ENCODE measurements around the gene PLEKHG1.

Gene PLEKHG1

GRCh38 chr6:150599199-150600009, at the start of gene PLEKHG1:
TSS of gene PLEKHG1 (plus strand) at chr6:150599885. CDS start at chr6:150733682, 133,797 bp downstream.
- Histone ChIP-seq H3K27ac (ENCODE audit: low read length) (no peak within 1 kb of the TSS), H3K36me3 (ENCODE audit: insufficient read depth, low read depth, low read length) (no peaks in the 10 kb centered on the region), H3K9ac (ENCODE audit: low read depth, low read length) (peak within 1 kb of the TSS; percentile 1; the same call in 1 of the 2 replicates), H3K4me1 (ENCODE audit: insufficient read depth, low read length) (no peaks in the 10 kb centered on the region; the same call in 1 of the 2 replicates), H3K4me3 (ENCODE audit: low read length) (peak within 1 kb of the TSS; percentile 63; the same call in 1 of the 2 replicates), H3K27me3 (ENCODE audit: insufficient read depth, low read length) (peaks cover 56% of the 10 kb centered on the region), H3K9me3 (ENCODE audit: insufficient read depth, low read depth, low read length) (no peaks in the 10 kb centered on the region)

GRCh38 chr6:150550244-150550643, 49.4 kb upstream of the PLEKHG1 start:
- Histone ChIP-seq H3K4me3 (ENCODE audit: low read length) (no peak overlapping the region), H3K36me3 (ENCODE audit: insufficient read depth, low read depth, low read length) (no peaks in the 10 kb centered on the region), H3K4me1 (ENCODE audit: insufficient read depth, low read length) (no peaks in the 10 kb centered on the region), H3K9me3 (ENCODE audit: insufficient read depth, low read depth, low read length) (no peaks in the 10 kb centered on the region), H3K27ac (ENCODE audit: low read length) (no peak overlapping the region), H3K27me3 (ENCODE audit: insufficient read depth, low read length) (no peaks in the 10 kb centered on the region), H3K9ac (ENCODE audit: low read depth, low read length) (no peak overlapping the region)

- Histone ChIP-seq H3K9ac (ENCODE audit: low read depth, low read length) (no peak overlapping the region), H3K36me3 (ENCODE audit: insufficient read depth, low read depth, low read length) (no peaks in the 10 kb centered on the region), H3K9me3 (ENCODE audit: insufficient read depth, low read depth, low read length) (no peaks in the 10 kb centered on the region), H3K27me3 (ENCODE audit: insufficient read depth, low read length) (no peaks in the 10 kb centered on the region), H3K4me3 (ENCODE audit: low read length) (no peak overlapping the region), H3K4me1 (ENCODE audit: insufficient read depth, low read length) (no peaks in the 10 kb centered on the region), H3K27ac (ENCODE audit: low read length) (no peak overlapping the region)
Measured at GRCh38 chr6:150557043-150557599, 42.6 kb upstream of the PLEKHG1 start.

GRCh38 chr6:150560004-150560883, 39.4 kb upstream of the PLEKHG1 start:
- Histone ChIP-seq H3K4me1 (ENCODE audit: insufficient read depth, low read length) (no peaks in the 10 kb centered on the region), H3K4me3 (ENCODE audit: low read length) (no peak overlapping the region), H3K27me3 (ENCODE audit: insufficient read depth, low read length) (no peaks in the 10 kb centered on the region), H3K9me3 (ENCODE audit: insufficient read depth, low read depth, low read length) (no peaks in the 10 kb centered on the region), H3K27ac (ENCODE audit: low read length) (no peak overlapping the region), H3K36me3 (ENCODE audit: insufficient read depth, low read depth, low read length) (no peaks in the 10 kb centered on the region), H3K9ac (ENCODE audit: low read depth, low read length) (no peak overlapping the region)

- no peaks in the 10 kb centered on the region for H3K9me3 ChIP-seq (ENCODE audit: insufficient read depth, low read depth, low read length)
- no peaks in the 10 kb centered on the region for H3K27me3 ChIP-seq (ENCODE audit: insufficient read depth, low read length)
- H3K27ac ChIP-seq (ENCODE audit: low read length), result no peak overlapping the region
- H3K4me3 ChIP-seq (ENCODE audit: low read length), result no peak overlapping the region
- H3K36me3 ChIP-seq (ENCODE audit: insufficient read depth, low read depth, low read length), result no peaks in the 10 kb centered on the region
- no peak overlapping the region for H3K9ac ChIP-seq (ENCODE audit: low read depth, low read length)
- H3K4me1 ChIP-seq (ENCODE audit: insufficient read depth, low read length), result no peaks in the 10 kb centered on the region
Measured at GRCh38 chr6:150560884-150561219, 38.8 kb upstream of the PLEKHG1 start.

- no peaks in the 10 kb centered on the region for H3K27me3 ChIP-seq (ENCODE audit: insufficient read depth, low read length)
- H3K4me3 ChIP-seq (ENCODE audit: low read length), result no peak overlapping the region
- H3K9ac ChIP-seq (ENCODE audit: low read depth, low read length), result no peak overlapping the region
- no peaks in the 10 kb centered on the region for H3K36me3 ChIP-seq (ENCODE audit: insufficient read depth, low read depth, low read length)
- H3K4me1 ChIP-seq (ENCODE audit: insufficient read depth, low read length), result no peaks in the 10 kb centered on the region
- H3K27ac ChIP-seq (ENCODE audit: low read length), result no peak overlapping the region
- H3K9me3 ChIP-seq (ENCODE audit: insufficient read depth, low read depth, low read length), result no peaks in the 10 kb centered on the region
Measured at GRCh38 chr6:150565945-150566344, 33.7 kb upstream of the PLEKHG1 start.

- no peaks in the 10 kb centered on the region for H3K36me3 ChIP-seq (ENCODE audit: insufficient read depth, low read depth, low read length)
Measured at GRCh38 chr6:150566486-150566885, 33.2 kb upstream of the PLEKHG1 start.

GRCh38 chr6:150567380-150567779, 32.3 kb upstream of the PLEKHG1 start:
- no peaks in the 10 kb centered on the region for H3K4me1 ChIP-seq (ENCODE audit: insufficient read depth, low read length)
- no peaks in the 10 kb centered on the region for H3K36me3 ChIP-seq (ENCODE audit: insufficient read depth, low read depth, low read length)
- no peaks in the 10 kb centered on the region for H3K9me3 ChIP-seq (ENCODE audit: insufficient read depth, low read depth, low read length)
- no peak overlapping the region for H3K9ac ChIP-seq (ENCODE audit: low read depth, low read length)
- H3K27ac ChIP-seq (ENCODE audit: low read length), result no peak overlapping the region
- no peaks in the 10 kb centered on the region for H3K27me3 ChIP-seq (ENCODE audit: insufficient read depth, low read length)
- H3K4me3 ChIP-seq (ENCODE audit: low read length), result no peak overlapping the region

More at GRCh38 chr6:150566486-150566885, 33.2 kb upstream of the PLEKHG1 start:
- Histone ChIP-seq H3K9me3 (ENCODE audit: insufficient read depth, low read depth, low read length) (no peaks in the 10 kb centered on the region), H3K9ac (ENCODE audit: low read depth, low read length) (no peak overlapping the region), H3K27me3 (ENCODE audit: insufficient read depth, low read length) (no peaks in the 10 kb centered on the region), H3K4me1 (ENCODE audit: insufficient read depth, low read length) (no peaks in the 10 kb centered on the region), H3K4me3 (ENCODE audit: low read length) (no peak overlapping the region), H3K27ac (ENCODE audit: low read length) (no peak overlapping the region)

GRCh38 chr6:150567823-150568383, 31.8 kb upstream of the PLEKHG1 start:
- no peak overlapping the region for H3K9ac ChIP-seq (ENCODE audit: low read depth, low read length)
- H3K27ac ChIP-seq (ENCODE audit: low read length), result no peak overlapping the region
- H3K4me1 ChIP-seq (ENCODE audit: insufficient read depth, low read length), result no peaks in the 10 kb centered on the region
- no peak overlapping the region for H3K4me3 ChIP-seq (ENCODE audit: low read length)
- no peaks in the 10 kb centered on the region for H3K9me3 ChIP-seq (ENCODE audit: insufficient read depth, low read depth, low read length)
- H3K27me3 ChIP-seq (ENCODE audit: insufficient read depth, low read length), result no peaks in the 10 kb centered on the region
- no peaks in the 10 kb centered on the region for H3K36me3 ChIP-seq (ENCODE audit: insufficient read depth, low read depth, low read length)

- Histone ChIP-seq H3K9me3 (ENCODE audit: insufficient read depth, low read depth, low read length) (no peaks in the 10 kb centered on the region), H3K36me3 (ENCODE audit: insufficient read depth, low read depth, low read length) (no peaks in the 10 kb centered on the region), H3K27ac (ENCODE audit: low read length) (no peak overlapping the region), H3K27me3 (ENCODE audit: insufficient read depth, low read length) (no peaks in the 10 kb centered on the region), H3K4me1 (ENCODE audit: insufficient read depth, low read length) (no peaks in the 10 kb centered on the region), H3K4me3 (ENCODE audit: low read length) (no peak overlapping the region), H3K9ac (ENCODE audit: low read depth, low read length) (no peak overlapping the region)
Measured at GRCh38 chr6:150568560-150568959, 31.1 kb upstream of the PLEKHG1 start.

- H3K27ac ChIP-seq (ENCODE audit: low read length), result no peak overlapping the region
Measured at GRCh38 chr6:150569161-150569560, 30.5 kb upstream of the PLEKHG1 start.

More at GRCh38 chr6:150569161-150569560, 30.5 kb upstream of the PLEKHG1 start:
- Histone ChIP-seq H3K9ac (ENCODE audit: low read depth, low read length) (no peak overlapping the region), H3K4me1 (ENCODE audit: insufficient read depth, low read length) (no peaks in the 10 kb centered on the region), H3K9me3 (ENCODE audit: insufficient read depth, low read depth, low read length) (no peaks in the 10 kb centered on the region), H3K4me3 (ENCODE audit: low read length) (no peak overlapping the region), H3K27me3 (ENCODE audit: insufficient read depth, low read length) (no peaks in the 10 kb centered on the region), H3K36me3 (ENCODE audit: insufficient read depth, low read depth, low read length) (no peaks in the 10 kb centered on the region)
